ENCODE measurements around the gene PAX8.

PAX8 gene

DNA sequence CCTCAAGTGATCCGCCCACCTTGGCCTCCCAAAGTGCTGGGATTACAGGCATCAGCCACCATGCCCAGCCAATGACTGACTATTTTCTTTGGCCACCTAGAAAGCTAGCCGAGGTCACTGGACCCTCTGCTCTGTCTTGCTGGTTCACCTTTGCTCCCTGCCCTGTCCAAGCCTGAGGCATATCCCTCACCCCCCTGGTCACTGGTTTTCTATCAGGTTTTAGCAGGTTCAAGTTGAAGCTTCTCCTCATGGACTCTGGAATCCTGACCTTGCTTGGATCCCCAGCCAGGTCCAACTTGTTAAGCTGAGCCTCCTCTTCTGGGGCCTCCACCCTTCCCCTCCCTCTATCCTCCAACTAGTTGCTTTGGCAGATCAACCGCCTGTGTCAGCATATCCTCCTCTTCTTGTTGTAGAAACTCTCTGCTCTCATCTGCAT lies 33.4 kb downstream of the PAX8 start:
- TF ChIP-seq, protein P1, sequence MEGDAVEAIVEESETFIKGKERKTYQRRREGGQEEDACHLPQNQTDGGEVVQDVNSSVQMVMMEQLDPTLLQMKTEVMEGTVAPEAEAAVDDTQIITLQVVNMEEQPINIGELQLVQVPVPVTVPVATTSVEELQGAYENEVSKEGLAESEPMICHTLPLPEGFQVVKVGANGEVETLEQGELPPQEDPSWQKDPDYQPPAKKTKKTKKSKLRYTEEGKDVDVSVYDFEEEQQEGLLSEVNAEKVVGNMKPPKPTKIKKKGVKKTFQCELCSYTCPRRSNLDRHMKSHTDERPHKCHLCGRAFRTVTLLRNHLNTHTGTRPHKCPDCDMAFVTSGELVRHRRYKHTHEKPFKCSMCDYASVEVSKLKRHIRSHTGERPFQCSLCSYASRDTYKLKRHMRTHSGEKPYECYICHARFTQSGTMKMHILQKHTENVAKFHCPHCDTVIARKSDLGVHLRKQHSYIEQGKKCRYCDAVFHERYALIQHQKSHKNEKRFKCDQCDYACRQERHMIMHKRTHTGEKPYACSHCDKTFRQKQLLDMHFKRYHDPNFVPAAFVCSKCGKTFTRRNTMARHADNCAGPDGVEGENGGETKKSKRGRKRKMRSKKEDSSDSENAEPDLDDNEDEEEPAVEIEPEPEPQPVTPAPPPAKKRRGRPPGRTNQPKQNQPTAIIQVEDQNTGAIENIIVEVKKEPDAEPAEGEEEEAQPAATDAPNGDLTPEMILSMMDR (IDR thresholded peaks at IDR 0.05; ENCODE audit: control insufficient read depth, extremely low read depth, insufficient read depth) = no peak
- no peak for DNase-seq (ENCODE audit: low read depth)
- no peak overlapping the region for H3K4me3 ChIP-seq (ENCODE audit: low read depth, low read length)

DNA sequence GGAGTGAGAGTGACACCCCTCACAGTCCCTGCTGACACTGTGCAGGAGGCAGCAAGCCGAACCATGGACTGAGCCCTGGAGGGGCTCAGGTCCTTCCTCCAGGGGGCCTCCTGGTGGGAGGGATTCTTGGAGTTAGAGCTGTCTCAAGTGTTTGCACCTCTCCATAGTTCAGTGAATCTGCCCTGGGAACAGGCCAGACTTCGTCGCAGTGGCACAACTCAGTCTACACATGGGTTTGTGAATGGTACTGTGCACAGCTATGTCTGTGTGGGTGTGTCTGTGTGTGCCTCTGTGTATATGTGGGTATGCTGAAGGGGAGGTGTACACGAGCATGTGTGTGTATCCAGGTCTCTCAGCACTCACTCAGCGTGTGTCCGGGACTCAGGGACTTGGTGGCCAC lies 36.4 kb downstream of the PAX8 start:
- no peak overlapping the region for H3K4me3 ChIP-seq (ENCODE audit: low read depth, low read length)
- no peak for DNase-seq (ENCODE audit: low read depth)
- TF ChIP-seq, protein P1 (IDR thresholded peaks at IDR 0.05; ENCODE audit: control insufficient read depth, extremely low read depth, insufficient read depth) = no peak

DNA sequence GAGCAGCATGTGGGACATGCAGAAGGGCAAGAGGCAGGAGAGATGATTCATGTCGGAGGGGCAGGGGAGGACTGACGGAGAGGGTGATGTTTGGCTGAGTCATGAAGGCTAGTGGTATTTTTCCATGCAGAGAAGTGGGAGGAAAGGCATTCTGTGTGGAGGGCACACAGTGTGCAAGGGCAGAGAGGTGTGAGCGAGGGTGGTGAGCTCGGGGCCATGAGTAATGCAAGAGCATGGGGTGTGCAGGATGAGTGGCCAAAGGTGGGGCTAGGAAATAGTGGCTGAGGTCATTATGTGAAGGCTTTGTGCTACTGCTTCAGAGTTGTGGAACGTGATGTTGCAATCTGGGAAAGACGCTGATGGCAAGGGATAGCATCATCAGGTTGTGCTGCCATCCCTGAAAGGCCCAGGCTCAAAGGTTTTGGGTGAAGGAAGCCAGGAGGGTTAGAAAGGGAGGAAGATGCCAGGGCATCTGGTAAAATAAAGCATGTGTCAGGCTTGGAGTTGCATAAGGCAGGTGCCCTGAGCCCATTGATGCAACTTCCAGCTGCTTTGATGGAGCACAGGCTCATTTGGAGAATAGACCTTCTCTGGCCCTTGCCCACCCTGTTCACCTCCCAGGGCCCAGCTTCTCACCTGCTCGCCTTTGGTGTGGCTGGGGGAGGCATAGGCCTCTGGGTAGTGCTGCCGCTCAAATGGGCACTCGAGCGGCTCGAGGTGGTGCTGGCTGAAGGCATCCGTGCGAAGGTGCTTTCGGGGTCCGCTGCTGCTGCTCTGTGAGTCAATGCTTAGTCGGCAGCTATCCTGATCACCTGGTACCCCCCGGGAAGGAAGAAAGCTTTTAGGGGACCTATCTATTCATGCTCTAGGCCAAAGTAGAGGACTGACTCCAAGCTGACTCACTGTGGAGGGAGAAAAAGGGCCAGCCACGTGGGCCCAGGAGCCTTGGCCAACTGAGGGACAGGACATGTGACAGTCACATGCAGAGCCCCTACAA lies 37.5 kb downstream of the PAX8 start:
- DNase-seq (ENCODE audit: low read depth) = no peak
- no peak overlapping the region for H3K4me3 ChIP-seq (ENCODE audit: low read depth, low read length)

DNA sequence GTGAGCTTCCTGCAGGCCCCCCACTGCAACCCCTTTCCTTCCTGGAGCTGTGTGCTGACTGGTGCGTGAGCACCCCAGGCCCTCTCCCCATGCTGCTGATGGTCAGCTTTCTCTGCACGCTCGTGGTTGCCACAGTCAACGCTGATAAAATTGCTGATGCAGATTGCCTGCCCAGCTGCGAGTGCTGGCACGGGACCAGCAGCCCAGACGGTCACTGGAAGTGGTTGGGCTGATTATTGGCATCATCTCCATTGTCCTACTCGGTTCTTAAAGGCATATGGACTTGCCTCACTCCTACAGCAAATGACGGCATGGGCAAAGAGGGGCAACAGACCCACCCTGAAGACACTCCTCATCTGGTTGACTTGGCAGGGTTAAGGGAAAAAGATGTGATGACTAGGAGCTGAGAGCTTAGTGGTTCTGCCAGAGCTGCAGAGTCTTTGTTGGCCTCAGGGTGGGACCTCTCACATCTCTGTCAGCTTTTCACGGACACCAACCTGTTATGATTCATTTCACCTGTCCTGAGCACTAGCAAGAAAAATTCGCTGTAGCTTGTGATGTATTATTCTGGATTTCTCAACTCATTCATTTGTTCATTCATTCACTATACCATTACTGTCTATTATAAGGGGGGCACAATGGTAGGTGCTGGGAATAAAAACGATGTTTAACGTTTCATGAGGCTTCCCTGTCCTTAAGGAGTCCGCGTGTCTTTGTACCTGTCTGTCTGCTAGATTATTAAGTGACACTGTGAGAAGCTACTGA lies 38.4 kb downstream of the PAX8 start:
- TF ChIP-seq, protein P1 (IDR thresholded peaks at IDR 0.05; ENCODE audit: control insufficient read depth, extremely low read depth, insufficient read depth) = no peak
- DNase-seq (ENCODE audit: low read depth) = peak; percentile 73
- H3K4me3 ChIP-seq (ENCODE audit: low read depth, low read length) = no peak overlapping the region

More for the DNA sequence above, 37.5 kb downstream of the PAX8 start:
- TF ChIP-seq, protein P1 (IDR thresholded peaks at IDR 0.05; ENCODE audit: control insufficient read depth, extremely low read depth, insufficient read depth) = no peak

DNA sequence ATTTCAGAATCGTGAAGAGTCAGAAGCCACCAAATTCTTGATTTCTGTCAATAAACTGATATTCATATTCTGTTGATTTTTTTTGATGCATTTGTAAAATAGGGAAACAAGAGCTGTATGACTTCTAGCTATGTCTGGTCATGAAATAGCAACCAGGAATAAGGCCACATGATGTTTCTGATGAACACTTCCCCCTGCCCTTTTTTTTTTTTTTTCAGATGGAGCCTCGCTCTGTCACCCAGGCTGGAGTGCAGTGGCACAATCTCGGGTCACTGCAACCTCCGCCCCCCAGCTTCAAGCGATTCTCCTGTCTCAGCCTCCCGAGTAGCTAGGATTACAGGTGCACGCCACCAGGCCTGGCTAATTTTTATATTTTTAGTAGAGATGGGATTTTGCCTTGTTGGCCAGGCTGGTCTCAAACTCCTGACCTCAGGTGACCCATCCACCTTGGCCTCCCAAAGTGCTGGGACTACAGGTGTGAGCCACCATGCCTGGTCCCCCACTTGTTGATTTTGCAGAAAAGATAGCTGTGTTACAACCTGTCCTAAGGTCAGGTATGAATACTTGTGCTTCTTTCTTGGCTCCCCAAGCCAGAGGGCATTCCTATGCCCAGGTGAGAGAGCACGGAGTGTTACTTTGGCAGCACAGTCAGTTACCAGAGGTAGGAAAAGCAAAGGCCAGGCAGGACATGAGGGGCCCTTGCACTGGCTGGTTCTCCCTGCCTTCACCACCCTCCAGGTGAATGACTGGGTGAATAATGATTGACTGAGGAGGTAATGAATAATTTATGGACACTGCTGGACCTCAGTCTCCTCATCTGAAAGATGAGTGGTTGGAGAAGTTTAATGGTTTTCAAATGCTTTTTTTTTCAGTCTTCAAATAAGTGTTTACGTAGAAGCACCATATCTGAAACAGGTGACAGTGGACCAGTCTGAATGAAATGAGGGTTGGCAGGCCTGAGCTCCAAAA lies 39.6 kb downstream of the PAX8 start:
- no peak for DNase-seq (ENCODE audit: low read depth)
- TF ChIP-seq, protein P1 (IDR thresholded peaks at IDR 0.05; ENCODE audit: control insufficient read depth, extremely low read depth, insufficient read depth) = no peak
- no peak overlapping the region for H3K4me3 ChIP-seq (ENCODE audit: low read depth, low read length)

DNA sequence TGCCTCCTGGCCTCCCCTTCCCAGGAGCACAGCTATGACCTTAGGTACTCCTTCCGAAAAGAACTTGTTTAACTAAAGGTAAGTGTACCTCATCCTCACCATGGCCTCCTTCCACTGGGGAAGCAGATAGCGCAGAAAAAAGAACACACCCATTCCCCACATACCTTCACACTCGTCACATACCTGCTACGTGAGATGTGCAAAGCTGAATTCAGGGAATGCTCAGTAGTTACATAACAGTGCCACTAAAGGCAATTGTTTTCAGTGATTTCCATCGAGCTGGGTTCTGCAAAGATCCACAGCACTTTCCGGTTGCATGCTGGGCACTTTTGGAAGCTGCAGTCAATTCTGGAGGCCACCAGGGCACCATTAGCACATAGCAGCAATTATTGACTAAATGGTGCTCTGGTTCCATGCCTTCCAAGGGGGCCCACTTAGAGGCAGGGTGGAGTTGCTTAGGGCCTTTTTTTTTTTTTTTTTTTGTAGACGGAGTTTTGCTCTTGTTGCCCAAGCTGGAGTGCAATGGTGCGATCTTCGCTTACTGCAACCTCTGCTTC lies 41.0 kb downstream of the PAX8 start:
- H3K4me3 ChIP-seq (ENCODE audit: low read depth, low read length) = no peak overlapping the region
- no peak for DNase-seq (ENCODE audit: low read depth)
- TF ChIP-seq, protein P1 (IDR thresholded peaks at IDR 0.05; ENCODE audit: control insufficient read depth, extremely low read depth, insufficient read depth) = no peak

Data from LNCaP clone FGC (cell line).